Esophagus squamous epithelium (tissue), 4 donors: ENCODE results near the gene ANKRD44.

Source experiments
- CTCF ChIP-seq, 6 experiments: fragments of 450-650 bp in 4 of 6; fragments of 200-600 bp in 2 of 6; sonication (generic) in 2 of 6; IDR thresholded peaks; one replicate each; pipeline ENCODE4 v1.5.1; 2016 to 2019; ENCODE audit warnings: antibody characterized with exemption in 6 of 6, mild to moderate bottlenecking in 4 of 6, moderate library complexity in 4 of 6
- POLR2A ChIP-seq, 4 donors: fragments of 450-650 bp; IDR thresholded peaks; one replicate each; pipeline ENCODE4 v1.6.1; 2017; ENCODE audit warnings: antibody characterized with exemption in 4 of 4, mild to moderate bottlenecking in 4 of 4, moderate library complexity in 3 of 4

GRCh38 chr2:197057959-197058358 lies 252.6 kb downstream of the ANKRD44 start:
- no peak for TF ChIP-seq CTCF (IDR thresholded peaks at IDR 0.05)
- TF ChIP-seq POLR2A (IDR thresholded peaks at IDR 0.05) = no peak
